HG03103 (cell line): ENCODE data around the gene LRIT3.

Experiments
- ATAC-seq: cut with Tn5 transposase; IDR thresholded peaks from one replicate; pipeline ENCODE4 v1.9.1; 2021; ENCODE audit warnings: low read depth; ENCODE audit not compliant: unreplicated experiment

Gene LRIT3

GRCh38 chr4:109887071-109887470 lies 39.2 kb downstream of the LRIT3 start:
- ATAC-seq = no peak

DNA sequence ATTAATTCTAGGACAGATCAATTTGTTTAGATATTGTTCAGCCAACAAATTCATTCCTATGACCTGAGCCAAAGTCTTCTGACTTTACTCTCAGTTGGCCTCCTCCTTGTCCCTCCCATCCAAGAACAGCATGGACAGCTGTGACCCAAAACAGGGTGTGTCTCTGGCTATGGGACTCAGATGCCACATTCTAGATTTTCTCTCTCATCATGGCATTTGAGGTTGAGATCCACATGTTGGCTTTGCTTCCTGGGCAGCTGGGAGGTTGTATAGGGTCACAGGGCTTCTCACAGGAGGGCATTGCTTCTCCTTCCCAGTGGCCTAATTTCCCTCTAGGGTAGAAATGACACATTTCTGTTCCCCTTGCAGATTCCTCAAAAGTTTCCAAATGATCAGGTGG lies 42.2 kb downstream of the LRIT3 start:
- no peak for ATAC-seq

DNA sequence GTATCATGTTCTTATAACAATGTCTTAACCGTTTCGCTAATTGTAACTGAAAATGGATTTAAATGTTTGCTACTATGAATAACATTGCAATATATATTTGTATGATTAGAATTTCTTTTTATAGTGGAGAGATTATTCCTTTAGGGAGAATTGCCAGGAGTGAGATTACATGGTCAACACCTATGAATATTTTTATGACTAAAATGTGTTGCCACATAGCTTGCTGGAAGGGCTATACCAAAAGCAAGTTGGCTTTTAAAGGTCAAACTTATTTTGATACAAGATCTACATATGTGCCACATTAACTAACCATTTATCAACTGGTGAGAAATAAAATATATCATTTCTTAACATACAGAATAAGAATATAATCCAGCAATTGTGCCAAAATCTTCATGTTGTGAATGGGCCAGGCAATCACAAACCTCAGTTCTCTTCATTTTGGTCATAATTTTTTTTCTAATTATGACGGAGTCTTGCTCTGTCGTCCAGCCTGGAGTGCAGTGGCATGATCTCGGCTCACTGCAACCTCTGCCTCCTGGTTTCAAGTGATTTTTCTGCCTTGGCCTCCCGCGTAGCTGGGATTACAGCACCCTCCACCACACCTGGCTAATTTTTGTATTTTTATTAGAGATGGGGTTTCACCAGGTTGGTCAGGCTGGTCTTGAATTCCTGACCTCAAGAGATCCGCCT lies 54.8 kb downstream of the LRIT3 start:
- no peak for ATAC-seq

DNA sequence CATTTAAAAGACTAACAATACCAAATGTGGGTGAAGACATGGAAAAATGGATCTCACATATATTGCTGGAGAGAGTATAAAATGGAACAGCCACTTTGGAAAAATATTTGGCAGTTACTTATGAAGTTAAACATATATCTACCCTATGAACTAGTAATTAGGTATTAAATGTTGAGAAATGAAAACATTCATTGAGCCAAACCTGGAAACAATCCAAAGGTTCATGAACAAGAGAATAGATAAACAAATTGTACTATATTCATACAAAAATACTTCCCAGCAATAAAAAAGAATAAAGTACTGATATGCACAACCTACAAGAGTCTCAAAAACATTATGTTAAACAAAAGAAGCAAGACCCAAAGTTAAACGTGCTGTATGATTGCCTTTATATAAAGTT lies 60.8 kb downstream of the LRIT3 start:
- ATAC-seq = no peak

DNA sequence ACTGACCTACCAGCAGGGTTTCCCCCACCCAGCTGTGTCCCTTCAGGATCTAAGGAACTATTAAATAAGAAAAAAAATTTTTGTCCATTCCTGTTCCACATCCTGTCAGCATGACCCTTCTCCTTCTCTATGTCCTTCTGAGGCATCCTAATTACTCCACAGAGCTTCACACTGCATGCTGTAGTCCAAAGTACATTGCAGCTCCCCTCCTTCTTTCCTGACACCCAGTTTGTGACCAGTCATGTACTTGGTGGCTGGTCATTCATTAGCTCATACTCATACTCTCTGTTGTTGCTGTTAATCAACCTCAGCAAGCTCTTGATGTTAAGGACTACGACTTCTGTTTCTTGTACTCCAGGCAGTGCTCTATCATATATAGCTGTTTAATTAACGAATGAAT lies 62.3 kb downstream of the LRIT3 start:
- ATAC-seq = no peak

DNA sequence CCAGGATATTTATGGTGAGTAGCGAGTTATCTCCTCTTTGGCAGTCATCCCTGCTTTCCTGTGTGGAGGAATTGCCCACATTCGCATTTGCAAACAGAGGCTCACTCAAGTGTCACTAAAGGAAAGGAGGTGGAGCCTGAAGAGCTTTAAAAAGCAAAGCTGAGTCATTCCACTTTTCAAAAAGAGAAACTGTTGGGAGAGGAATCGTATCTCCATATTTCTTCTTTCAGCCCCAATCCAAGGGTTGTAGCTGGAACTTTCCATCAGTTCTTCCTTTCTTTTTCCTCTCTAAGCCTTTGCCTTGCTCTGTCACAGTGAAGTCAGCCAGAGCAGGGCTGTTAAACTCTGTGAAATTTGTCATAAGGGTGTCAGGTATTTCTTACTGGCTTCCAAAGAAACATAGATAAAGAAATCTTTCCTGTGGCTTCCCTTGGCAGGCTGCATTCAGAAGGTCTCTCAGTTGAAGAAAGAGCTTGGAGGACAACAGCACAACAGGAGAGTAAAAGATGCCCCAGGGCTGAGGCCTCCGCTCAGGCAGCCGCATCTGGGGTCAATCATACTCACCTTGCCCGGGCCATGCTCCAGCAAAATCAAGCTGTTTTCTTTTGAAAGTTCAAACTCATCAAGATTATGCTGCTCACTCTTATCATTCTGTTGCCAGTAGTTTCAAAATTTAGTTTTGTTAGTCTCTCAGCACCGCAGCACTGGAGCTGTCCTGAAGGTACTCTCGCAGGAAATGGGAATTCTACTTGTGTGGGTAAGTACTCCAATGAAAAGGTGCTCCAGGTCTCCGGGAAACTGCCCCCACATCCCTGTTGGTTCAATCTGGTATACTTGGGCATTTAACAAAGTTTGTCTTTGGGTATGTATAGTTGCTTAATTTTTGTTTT lies 65.0 kb downstream of the LRIT3 start, which contains the start of gene EGF:
Gene EGF (plus strand): TSS at position 178 of the 890 bp plus-strand sequence. CDS start 453 bp downstream, at position 631.
- ATAC-seq = no peak

GRCh38 chr4:109913596-109914241 lies 65.8 kb downstream of the LRIT3 start:
- no peak for ATAC-seq

GRCh38 chr4:109914322-109914721 lies 66.4 kb downstream of the LRIT3 start:
- no peak for ATAC-seq

GRCh38 chr4:109915385-109916026 lies 67.6 kb downstream of the LRIT3 start:
- no peak for ATAC-seq

GRCh38 chr4:109916027-109916409 lies 68.1 kb downstream of the LRIT3 start:
- ATAC-seq = no peak

GRCh38 chr4:109921384-109921808 lies 73.5 kb downstream of the LRIT3 start:
- ATAC-seq = no peak
